HG03469 (cell line): ENCODE measurements around the gene SORL1-AS1.

ENCODE experiments used
- ATAC-seq: cut with Tn5 transposase; IDR thresholded peaks from one replicate; pipeline ENCODE4 v1.9.1; 2021; ENCODE audit warnings: mild to moderate bottlenecking, moderate library complexity, moderate number of reproducible peaks; ENCODE audit not compliant: unreplicated experiment

The SORL1-AS1 gene

GRCh38 chr11:121406291-121406690, 46.5 kb downstream of the SORL1-AS1 start:
- no peak for ATAC-seq

- no peak for ATAC-seq
Measured at GRCh38 chr11:121405646-121406045, 47.1 kb downstream of the SORL1-AS1 start.

- ATAC-seq: no peak
Measured at GRCh38 chr11:121394785-121395184, 58.0 kb downstream of the SORL1-AS1 start.

GRCh38 chr11:121393855-121394254, 58.9 kb downstream of the SORL1-AS1 start:
- ATAC-seq: no peak

- no peak for ATAC-seq
Measured at GRCh38 chr11:121391914-121392313, 60.9 kb downstream of the SORL1-AS1 start.

- ATAC-seq: no peak
Measured at GRCh38 chr11:121389651-121390050, 63.1 kb downstream of the SORL1-AS1 start.
